CD4-positive, alpha-beta T cell (primary cell): Measurements from ENCODE around the gene GPR15LG. TPM values are rescaled to one million over a fixed set of nuclear protein-coding genes. Genes with fewer than 3 reads are reported as not detected.

Experiments used
- ATAC-seq: fragments of 200-7000 bp; cut with Tn5 transposase; one replicate; pipeline ENCODE4 v1.10.0; 2022; ENCODE audit warnings: mild to moderate bottlenecking; ENCODE audit not compliant: poor library complexity
- CTCF ChIA-PET: fragments of 350-600 bp; sonication (Branson Sonifier 250); formaldehyde crosslinking; loops from one replicate; lab custom pipeline; 2021; ENCODE audit warnings: antibody characterized with exemption, inconsistent platforms; lab: Charles Lee
- POLR2A ChIA-PET: fragments of 350-600 bp; sonication (Branson Sonifier 250); formaldehyde crosslinking; loops from one replicate; lab custom pipeline; 2021; ENCODE audit warnings: antibody characterized with exemption, inconsistent platforms; lab: Charles Lee
- DNase-seq, 14 experiments: peaks; one replicate each; pipeline ENCODE4 v3.0.0-alpha.2; 2013 to 2020; ENCODE audit warnings: mixed read lengths in 2 of 14
- H3K27ac ChIP-seq, 2 donors: one replicate each; pipeline versions ENCODE4 v1.5.1 to v1.7.0; 2013; ENCODE audit warnings: low read length in 2 of 2, low read depth in 1 of 2, mild to moderate bottlenecking in 1 of 2
- H3K27me3 ChIP-seq, 2 experiments: 1 replicate in 1 of 2; 2 replicates in 1 of 2; pipeline versions ENCODE4 v1.6.1 to v1.7.0; 2013; ENCODE audit warnings: low read length in 2 of 2, control low read depth in 1 of 2, mild to moderate bottlenecking in 1 of 2, moderate library complexity in 1 of 2; ENCODE audit not compliant: insufficient read depth in 2 of 2, control insufficient read depth in 1 of 2
- H3K36me3 ChIP-seq: one replicate; pipeline ENCODE4 v1.6.1; 2013; ENCODE audit warnings: low read length, control low read depth; ENCODE audit not compliant: insufficient read depth
- H3K4me1 ChIP-seq: one replicate; pipeline ENCODE4 v1.6.1; 2013; ENCODE audit warnings: low read length, control low read depth; ENCODE audit not compliant: insufficient read depth
- H3K4me3 ChIP-seq: one replicate; pipeline ENCODE4 v1.5.1; 2013; ENCODE audit warnings: mild to moderate bottlenecking, low read length, moderate library complexity
- H3K9me3 ChIP-seq, 2 experiments: 1 replicate in 1 of 2; 2 replicates in 1 of 2; pipeline versions ENCODE4 v1.6.1 to v1.7.0; 2013; ENCODE audit warnings: low read length in 2 of 2, mild to moderate bottlenecking in 2 of 2, control low read depth in 1 of 2, moderate library complexity in 1 of 2; ENCODE audit not compliant: control insufficient read depth in 1 of 2, insufficient read depth in 1 of 2
- H3K27ac Mint-ChIP-seq: one replicate; pipeline ENCODE4 v1.8.0; 2020; ENCODE audit warnings: mixed read lengths
- H3K27me3 Mint-ChIP-seq: one replicate; pipeline ENCODE4 v1.8.0; 2021; ENCODE audit warnings: mixed read lengths
- H3K36me3 Mint-ChIP-seq: one replicate; pipeline ENCODE4 v1.8.0; 2021; ENCODE audit warnings: low read depth, mixed read lengths
- H3K4me1 Mint-ChIP-seq: one replicate; pipeline ENCODE4 v1.8.0; 2021; ENCODE audit warnings: low read depth, mixed read lengths
- H3K4me3 Mint-ChIP-seq: one replicate; pipeline ENCODE4 v1.8.0; 2020; ENCODE audit warnings: mild to moderate bottlenecking, mixed read lengths
- H3K9me3 Mint-ChIP-seq: one replicate; pipeline ENCODE4 v1.8.0; 2020; ENCODE audit warnings: mixed read lengths
- intact Hi-C, 2 experiments: fragments of 100-400 bp; cut with DNase I in 1 of 2; cut with micrococcal nuclease in 1 of 2; formaldehyde crosslinking; loops; one replicate each; pipeline versions ENCODE4 v1.15.1 to v1.9.0; 2023 to 2025; cut with DNase I, micrococcal nuclease
- total RNA-seq, 174 experiments: library from RNA in 2 of 174; stranded (reverse) in 2 of 174; gene quantifications; one replicate each; pipeline ENCODE4 v1.2.3 and lab custom pipeline; 2021 to 2026
- TF ChIP-seq, protein P1 (sequence below): fragments of 200-600 bp; IDR thresholded peaks from one replicate; pipeline ENCODE4 v1.8.0; 2022; ENCODE audit warnings: antibody characterized with exemption, mild to moderate bottlenecking

Gene GPR15LG
- total RNA-seq, 2 experiments from 2014 or later: not detected

- Histone ChIP-seq H3K27me3 (peaks cover 0 to 5% of the 10 kb centered on the region in 2 experiments), H3K27ac (no peak overlapping the region), H3K4me3 (no peak overlapping the region), H3K4me1 (no peaks in the 10 kb centered on the region), H3K36me3 (no peaks in the 10 kb centered on the region), H3K9me3 (no peaks in the 10 kb centered on the region)
- peaks cover 6% of the 10 kb centered on the region for H3K27me3 Mint-ChIP-seq
- POLR2A ChIA-PET: no interaction called here
- ATAC-seq (no peak), DNase-seq (no peak)
- TF ChIP-seq, protein P1, sequence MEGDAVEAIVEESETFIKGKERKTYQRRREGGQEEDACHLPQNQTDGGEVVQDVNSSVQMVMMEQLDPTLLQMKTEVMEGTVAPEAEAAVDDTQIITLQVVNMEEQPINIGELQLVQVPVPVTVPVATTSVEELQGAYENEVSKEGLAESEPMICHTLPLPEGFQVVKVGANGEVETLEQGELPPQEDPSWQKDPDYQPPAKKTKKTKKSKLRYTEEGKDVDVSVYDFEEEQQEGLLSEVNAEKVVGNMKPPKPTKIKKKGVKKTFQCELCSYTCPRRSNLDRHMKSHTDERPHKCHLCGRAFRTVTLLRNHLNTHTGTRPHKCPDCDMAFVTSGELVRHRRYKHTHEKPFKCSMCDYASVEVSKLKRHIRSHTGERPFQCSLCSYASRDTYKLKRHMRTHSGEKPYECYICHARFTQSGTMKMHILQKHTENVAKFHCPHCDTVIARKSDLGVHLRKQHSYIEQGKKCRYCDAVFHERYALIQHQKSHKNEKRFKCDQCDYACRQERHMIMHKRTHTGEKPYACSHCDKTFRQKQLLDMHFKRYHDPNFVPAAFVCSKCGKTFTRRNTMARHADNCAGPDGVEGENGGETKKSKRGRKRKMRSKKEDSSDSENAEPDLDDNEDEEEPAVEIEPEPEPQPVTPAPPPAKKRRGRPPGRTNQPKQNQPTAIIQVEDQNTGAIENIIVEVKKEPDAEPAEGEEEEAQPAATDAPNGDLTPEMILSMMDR: no peak
- no peaks in the 10 kb centered on the region for H3K9me3 Mint-ChIP-seq
- H3K36me3 Mint-ChIP-seq: no peaks in the 10 kb centered on the region
- H3K27ac Mint-ChIP-seq: no peak overlapping the region
- peak overlapping the region; percentile 54 for H3K4me3 Mint-ChIP-seq
- CTCF ChIA-PET: no interaction called here
- no peaks in the 10 kb centered on the region for H3K4me1 Mint-ChIP-seq
- intact Hi-C loops: no loop called here
These were observed 40.5 kb downstream of the GPR15LG start for GRCh38 chr10:84214046-84214572.

DNA sequence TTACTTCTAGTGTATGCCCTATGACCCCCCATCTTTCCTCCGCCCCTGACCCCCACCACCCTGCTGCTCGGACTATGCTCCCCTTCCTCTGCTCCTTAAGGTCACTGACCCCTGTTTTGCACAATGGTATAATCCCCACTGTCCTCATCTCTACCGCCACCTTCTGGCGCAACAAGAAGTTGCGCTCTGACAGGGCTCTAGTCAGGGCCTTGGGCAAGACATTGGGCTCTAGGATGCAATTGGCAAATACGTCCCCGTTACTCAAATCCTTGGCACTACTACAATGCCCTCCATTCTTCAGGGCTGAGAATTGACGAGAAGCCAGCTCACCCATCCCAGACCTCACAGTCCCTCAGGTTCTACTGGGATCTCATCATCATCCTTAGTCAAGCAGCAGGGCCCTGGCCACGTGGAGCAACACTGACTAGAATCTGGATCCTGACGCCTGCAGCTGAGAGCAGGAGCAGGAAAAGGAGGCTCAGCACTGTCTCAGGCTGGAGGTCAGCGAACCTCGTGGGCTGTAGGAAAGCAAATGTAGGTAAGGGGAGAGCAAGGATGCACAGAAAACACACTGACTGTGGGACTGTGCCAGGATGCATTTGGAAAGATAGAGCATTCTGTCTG is 41.1 kb downstream of the GPR15LG start:
- intact Hi-C loops: no loop called here
- H3K27ac ChIP-seq: no peak overlapping the region
- H3K4me3 Mint-ChIP-seq: no peak overlapping the region

DNA sequence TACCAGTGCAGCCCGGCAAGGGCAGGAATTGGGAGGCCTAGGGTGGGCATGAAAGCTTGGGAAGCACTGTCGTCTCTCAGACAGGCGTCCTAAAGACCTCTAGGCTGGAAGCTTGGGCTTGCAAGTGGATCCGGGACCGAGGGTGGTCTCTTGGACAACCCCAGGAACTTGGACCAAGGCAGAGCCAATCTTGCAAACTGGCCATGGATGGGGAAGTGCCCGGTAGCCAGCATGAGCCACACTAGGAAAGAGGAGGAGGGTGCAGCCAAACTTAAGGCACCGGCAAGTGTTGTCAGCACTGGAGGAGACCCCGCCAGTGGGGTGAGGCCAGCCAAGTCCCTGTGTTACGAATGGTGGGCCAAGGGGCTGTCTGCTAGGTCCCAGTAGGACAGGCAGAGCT is 43.2 kb downstream of the GPR15LG start:
- H3K27me3 ChIP-seq: peaks cover 0 to 3% of the 10 kb centered on the region in 2 experiments
- Mint-ChIP-seq H3K4me3 (no peak overlapping the region), H3K4me1 (no peaks in the 10 kb centered on the region), H3K27ac (no peak overlapping the region), H3K36me3 (no peaks in the 10 kb centered on the region), H3K9me3 (no peaks in the 10 kb centered on the region), H3K27me3 (peaks cover 15% of the 10 kb centered on the region)
- no peaks in the 10 kb centered on the region for H3K36me3 ChIP-seq
- H3K9me3 ChIP-seq: peaks cover 0 to under 1% of the 10 kb centered on the region in 2 experiments
- POLR2A ChIA-PET: no interaction called here
- TF ChIP-seq, protein P1: no peak
- no peak overlapping the region for H3K4me3 ChIP-seq
- H3K4me1 ChIP-seq: no peaks in the 10 kb centered on the region
- ATAC-seq (no peak), DNase-seq (no peak)
- intact Hi-C loops: no loop called here
- CTCF ChIA-PET: no interaction called here
- H3K27ac ChIP-seq: no peak overlapping the region

More for the DNA sequence above, 41.1 kb downstream of the GPR15LG start:
- H3K4me1 Mint-ChIP-seq: no peaks in the 10 kb centered on the region
- no peak overlapping the region for H3K27ac Mint-ChIP-seq
- ChIA-PET POLR2A (no interaction called here), CTCF (no interaction called here)
- TF ChIP-seq, protein P1: peak; percentile 23
- DNase-seq (peak in 7 of 14 experiments; percentile 7 to 49 (median 33)), ATAC-seq (peak; percentile 75)
- Histone ChIP-seq H3K4me1 (no peaks in the 10 kb centered on the region), H3K4me3 (no peak overlapping the region), H3K36me3 (no peaks in the 10 kb centered on the region), H3K9me3 (no peaks in the 10 kb centered on the region), H3K27me3 (peaks cover 0 to 5% of the 10 kb centered on the region in 2 experiments)
- H3K27me3 Mint-ChIP-seq: peaks cover 6% of the 10 kb centered on the region
- no peaks in the 10 kb centered on the region for H3K36me3 Mint-ChIP-seq
- no peaks in the 10 kb centered on the region for H3K9me3 Mint-ChIP-seq
